ENCODE measurements around the gene NUDT16L1.
A peak's percentile ranks its signal among the peaks of the same experiment; 100 is the strongest.

The NUDT16L1 gene

DNA sequence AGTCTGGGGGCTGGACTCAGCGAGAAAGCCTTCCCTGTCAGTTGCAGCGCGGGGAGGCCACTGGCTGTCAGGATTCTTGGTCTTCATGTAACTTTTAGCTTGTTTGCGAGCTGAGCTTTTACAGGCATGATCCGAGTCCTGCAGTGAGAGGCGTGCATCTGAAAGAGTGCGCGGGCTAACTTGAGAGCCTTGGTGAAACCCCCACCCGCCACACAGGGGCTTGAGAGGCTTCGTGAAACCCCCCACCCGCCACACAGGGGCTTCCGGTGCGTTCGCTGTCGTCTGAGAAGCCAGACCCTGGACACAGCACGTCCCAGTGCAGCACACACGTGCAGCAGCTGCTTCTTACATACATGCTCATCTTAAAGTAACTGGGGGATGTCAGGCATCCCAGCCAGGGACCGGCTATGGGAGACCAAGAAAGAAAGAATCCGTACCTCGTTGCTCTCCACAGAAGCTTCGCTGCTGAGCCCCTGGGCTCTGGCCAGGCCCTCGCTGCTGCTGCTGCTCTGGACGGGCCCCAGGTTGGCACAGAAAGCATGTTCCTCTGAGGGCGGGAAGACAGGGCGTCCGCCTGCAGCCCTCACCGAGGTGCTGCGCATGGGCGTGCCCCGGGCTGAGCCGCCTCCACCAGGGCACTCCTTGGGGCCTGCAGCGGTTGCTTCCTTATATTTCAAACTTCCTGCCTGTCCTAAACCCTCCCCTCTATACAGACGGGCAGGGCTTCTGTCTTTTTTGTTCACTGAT, 7.8 kb downstream of the NUDT16L1 start:
- no peak for DNase-seq
- Mint-ChIP-seq H3K4me1 (ENCODE audit: low read depth) (peaks cover 18% of the 10 kb centered on the region), H3K9me3 (no peaks in the 10 kb centered on the region), H3K27me3 (no peaks in the 10 kb centered on the region), H3K4me3 (no peak overlapping the region), H3K36me3 (ENCODE audit: low read depth) (peaks cover 76% of the 10 kb centered on the region), H3K27ac (no peak overlapping the region)

DNA sequence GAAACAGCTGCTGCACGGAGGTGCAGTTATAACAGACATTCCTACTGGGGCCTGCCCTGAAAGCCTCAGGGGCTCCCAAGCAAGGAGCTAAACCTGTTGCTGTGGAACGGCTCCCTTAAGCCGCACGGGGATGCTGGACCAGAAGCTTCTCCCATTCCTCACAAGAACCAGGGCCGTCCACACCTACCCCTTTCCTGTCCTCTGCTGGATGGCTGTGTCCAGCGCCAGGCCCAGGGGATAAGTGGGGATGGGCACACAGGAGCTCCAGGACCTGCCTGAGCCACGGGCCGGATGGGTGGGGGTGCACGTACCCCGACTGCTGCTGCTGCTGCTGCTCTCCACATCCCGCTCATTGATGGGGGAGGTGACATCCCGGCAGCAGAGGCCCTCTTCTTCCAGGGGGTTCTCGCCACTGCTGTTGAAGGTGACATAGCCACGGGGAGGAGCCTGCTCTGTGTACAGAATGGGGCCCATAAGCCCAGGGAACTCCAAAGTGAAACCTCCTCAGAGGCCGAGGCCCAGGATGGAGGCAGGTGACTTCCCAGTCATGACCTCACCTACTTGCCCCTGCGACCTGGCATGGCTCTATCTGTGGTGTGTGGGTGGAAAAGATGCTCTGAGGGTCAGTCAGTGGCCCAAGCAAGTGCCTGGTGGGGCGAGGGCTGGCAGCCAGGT, 8.6 kb downstream of the NUDT16L1 start:
- no peak for DNase-seq
- Mint-ChIP-seq H3K27ac (peak overlapping the region; percentile 35), H3K36me3 (ENCODE audit: low read depth) (peaks cover 74% of the 10 kb centered on the region)

GRCh38 chr16:4702466-4702808, 9.1 kb downstream of the NUDT16L1 start:
- no peak for DNase-seq
- H3K4me3 Mint-ChIP-seq, result no peak overlapping the region
- H3K27ac Mint-ChIP-seq, result peak overlapping the region; percentile 35

More for the DNA sequence above, 8.6 kb downstream of the NUDT16L1 start:
- Mint-ChIP-seq H3K4me1 (ENCODE audit: low read depth) (peaks cover 18% of the 10 kb centered on the region), H3K27me3 (no peaks in the 10 kb centered on the region), H3K4me3 (no peak overlapping the region), H3K9me3 (no peaks in the 10 kb centered on the region)

GRCh38 chr16:4703906-4704305, 10.5 kb downstream of the NUDT16L1 start:
- DNase-seq, result no peak
- H3K4me1 Mint-ChIP-seq (ENCODE audit: low read depth), result peaks cover 18% of the 10 kb centered on the region
- no peaks in the 10 kb centered on the region for H3K9me3 Mint-ChIP-seq
- no peak overlapping the region for H3K4me3 Mint-ChIP-seq
- H3K27me3 Mint-ChIP-seq, result no peaks in the 10 kb centered on the region
- peaks cover 72% of the 10 kb centered on the region for H3K36me3 Mint-ChIP-seq (ENCODE audit: low read depth)
- H3K27ac Mint-ChIP-seq, result no peak overlapping the region

More at GRCh38 chr16:4702466-4702808, 9.1 kb downstream of the NUDT16L1 start:
- no peaks in the 10 kb centered on the region for H3K27me3 Mint-ChIP-seq
- H3K4me1 Mint-ChIP-seq (ENCODE audit: low read depth), result peaks cover 18% of the 10 kb centered on the region
- H3K36me3 Mint-ChIP-seq (ENCODE audit: low read depth), result peaks cover 73% of the 10 kb centered on the region
- H3K9me3 Mint-ChIP-seq, result no peaks in the 10 kb centered on the region

DNA sequence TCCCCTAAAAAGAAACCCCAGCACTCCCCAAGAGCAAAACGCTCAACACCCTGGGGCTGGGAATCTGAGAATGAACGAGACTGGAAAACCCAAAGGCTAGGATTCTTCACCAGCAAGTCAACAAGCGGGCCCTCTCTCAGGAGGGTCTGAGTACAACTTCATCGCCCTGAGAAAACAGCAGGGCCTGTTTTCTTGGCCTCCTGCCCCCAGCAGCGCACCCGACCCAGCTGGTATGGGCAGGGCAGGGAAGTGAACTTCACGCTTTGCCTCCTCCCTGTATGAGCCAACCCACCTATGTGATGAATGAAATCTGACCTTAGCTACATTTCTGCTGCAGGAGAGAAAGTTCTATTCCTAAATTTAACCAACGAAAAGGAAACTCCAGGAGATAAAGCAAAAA, 11.1 kb downstream of the NUDT16L1 start:
- no peak overlapping the region for H3K4me3 Mint-ChIP-seq
- no peaks in the 10 kb centered on the region for H3K27me3 Mint-ChIP-seq
- H3K27ac Mint-ChIP-seq, result no peak overlapping the region
- no peaks in the 10 kb centered on the region for H3K9me3 Mint-ChIP-seq
- peaks cover 15% of the 10 kb centered on the region for H3K4me1 Mint-ChIP-seq (ENCODE audit: low read depth)
- DNase-seq, result no peak
- peaks cover 68% of the 10 kb centered on the region for H3K36me3 Mint-ChIP-seq (ENCODE audit: low read depth)

DNA sequence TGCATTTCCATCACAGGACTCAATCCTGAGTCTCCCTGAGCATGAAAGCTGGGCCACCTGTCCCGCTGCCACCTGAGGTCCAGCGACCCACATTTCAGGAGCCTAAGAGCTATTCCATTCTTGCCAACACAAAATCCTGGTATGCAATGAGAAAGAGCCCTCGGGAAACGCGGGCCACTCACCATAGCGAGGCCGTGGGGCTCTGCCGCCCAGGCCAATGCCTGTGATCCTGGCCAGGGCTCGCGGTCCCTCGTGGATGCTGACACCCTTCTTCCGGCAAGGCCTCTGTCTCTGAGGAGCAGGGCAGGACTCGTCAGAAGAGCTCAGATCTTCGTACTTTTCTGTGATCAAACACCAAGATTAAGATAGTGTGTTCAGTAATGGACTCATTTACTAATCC, 11.6 kb downstream of the NUDT16L1 start:
- Mint-ChIP-seq H3K27me3 (no peaks in the 10 kb centered on the region), H3K4me3 (no peak overlapping the region), H3K9me3 (no peaks in the 10 kb centered on the region), H3K27ac (no peak overlapping the region), H3K4me1 (ENCODE audit: low read depth) (peaks cover 10% of the 10 kb centered on the region), H3K36me3 (ENCODE audit: low read depth) (peaks cover 68% of the 10 kb centered on the region)
- no peak for DNase-seq

- Mint-ChIP-seq H3K36me3 (ENCODE audit: low read depth) (peaks cover 62% of the 10 kb centered on the region), H3K4me3 (no peak overlapping the region), H3K27ac (peak overlapping the region; percentile 1), H3K9me3 (no peaks in the 10 kb centered on the region), H3K4me1 (ENCODE audit: low read depth) (no peaks in the 10 kb centered on the region), H3K27me3 (no peaks in the 10 kb centered on the region)
- no peak for DNase-seq
Observed at GRCh38 chr16:4706871-4707270, 13.5 kb downstream of the NUDT16L1 start.

- no peaks in the 10 kb centered on the region for H3K4me1 Mint-ChIP-seq (ENCODE audit: low read depth)
- no peaks in the 10 kb centered on the region for H3K9me3 Mint-ChIP-seq
- no peak for DNase-seq
- H3K27ac Mint-ChIP-seq, result no peak overlapping the region
- H3K4me3 Mint-ChIP-seq, result no peak overlapping the region
- no peaks in the 10 kb centered on the region for H3K27me3 Mint-ChIP-seq
- H3K36me3 Mint-ChIP-seq (ENCODE audit: low read depth), result peaks cover 69% of the 10 kb centered on the region
Observed at GRCh38 chr16:4709481-4709880, 16.1 kb downstream of the NUDT16L1 start.

- Mint-ChIP-seq H3K4me3 (no peak overlapping the region), H3K4me1 (ENCODE audit: low read depth) (no peaks in the 10 kb centered on the region), H3K27me3 (no peaks in the 10 kb centered on the region), H3K36me3 (ENCODE audit: low read depth) (peaks cover 66% of the 10 kb centered on the region), H3K9me3 (no peaks in the 10 kb centered on the region), H3K27ac (no peak overlapping the region)
- no peak for DNase-seq
Observed at GRCh38 chr16:4713663-4714501, 20.5 kb downstream of the NUDT16L1 start.

DNA sequence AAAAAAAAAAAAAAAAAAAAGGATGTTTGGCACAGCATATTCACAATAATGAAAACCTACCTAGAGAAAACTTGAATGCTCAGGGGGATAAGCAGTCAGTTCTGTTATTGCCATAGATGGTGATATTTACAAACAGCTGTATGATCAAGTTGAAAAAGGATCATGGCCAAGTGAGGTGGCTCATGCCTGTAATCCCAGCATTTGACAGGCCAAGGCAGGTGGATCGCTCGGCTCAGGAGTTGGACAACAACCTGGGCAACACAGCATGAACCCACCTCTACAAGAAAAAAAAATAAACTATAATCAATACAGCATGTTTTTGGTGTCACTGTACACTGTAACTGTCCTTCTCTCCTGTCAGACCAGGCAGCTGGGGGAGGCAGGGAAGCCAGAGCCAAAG, 21.6 kb downstream of the NUDT16L1 start:
- H3K27ac Mint-ChIP-seq, result no peak overlapping the region

GRCh38 chr16:4718466-4718865, 25.1 kb downstream of the NUDT16L1 start:
- H3K4me3 Mint-ChIP-seq, result no peak overlapping the region
- H3K27ac Mint-ChIP-seq, result no peak overlapping the region
- no peaks in the 10 kb centered on the region for H3K27me3 Mint-ChIP-seq
- H3K4me1 Mint-ChIP-seq (ENCODE audit: low read depth), result no peaks in the 10 kb centered on the region
- no peak for DNase-seq
- peaks cover 56% of the 10 kb centered on the region for H3K36me3 Mint-ChIP-seq (ENCODE audit: low read depth)
- H3K9me3 Mint-ChIP-seq, result no peaks in the 10 kb centered on the region

More for the DNA sequence above, 21.6 kb downstream of the NUDT16L1 start:
- no peak for DNase-seq
- Mint-ChIP-seq H3K27me3 (no peaks in the 10 kb centered on the region), H3K9me3 (no peaks in the 10 kb centered on the region), H3K4me3 (no peak overlapping the region), H3K36me3 (ENCODE audit: low read depth) (peaks cover 63% of the 10 kb centered on the region), H3K4me1 (ENCODE audit: low read depth) (no peaks in the 10 kb centered on the region)

GRCh38 chr16:4723071-4723767, 29.9 kb downstream of the NUDT16L1 start:
- Mint-ChIP-seq H3K4me1 (ENCODE audit: low read depth) (no peaks in the 10 kb centered on the region), H3K27me3 (no peaks in the 10 kb centered on the region), H3K27ac (no peak overlapping the region), H3K9me3 (no peaks in the 10 kb centered on the region), H3K4me3 (no peak overlapping the region), H3K36me3 (ENCODE audit: low read depth) (peaks cover 67% of the 10 kb centered on the region)
- DNase-seq, result no peak

DNA sequence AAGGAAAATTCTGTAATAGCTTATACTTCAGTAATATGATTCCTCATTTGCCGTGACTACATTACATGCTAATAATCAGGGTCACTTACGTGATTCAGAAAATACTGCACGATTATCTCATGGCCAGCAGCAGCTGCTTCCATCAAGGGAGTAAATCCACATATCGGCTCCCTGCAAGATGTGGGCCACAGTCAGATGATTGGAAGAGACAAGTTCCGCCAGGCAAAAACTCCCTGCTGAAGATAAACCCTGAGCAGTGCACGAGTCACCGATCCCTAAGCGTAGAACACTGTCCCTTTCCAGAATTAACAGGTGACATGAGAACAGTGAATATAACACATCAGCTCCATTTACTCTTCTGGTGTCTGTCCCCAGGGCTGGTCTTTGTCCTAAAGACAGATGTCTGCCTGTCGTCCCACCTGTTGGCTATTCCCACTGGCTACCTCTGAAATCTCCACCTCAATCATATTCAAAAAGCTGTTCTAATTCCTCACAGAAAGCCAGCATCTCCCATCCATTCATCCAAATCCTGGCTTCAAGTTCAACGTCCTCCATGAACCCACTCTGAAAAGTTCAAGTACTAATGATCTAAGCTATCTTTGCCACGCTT, 31.4 kb downstream of the NUDT16L1 start:
- no peak overlapping the region for H3K27ac Mint-ChIP-seq

GRCh38 chr16:4726616-4727015, 33.3 kb downstream of the NUDT16L1 start:
- no peak overlapping the region for H3K4me3 Mint-ChIP-seq
- H3K27ac Mint-ChIP-seq, result no peak overlapping the region
- no peaks in the 10 kb centered on the region for H3K27me3 Mint-ChIP-seq
- H3K36me3 Mint-ChIP-seq (ENCODE audit: low read depth), result peaks cover 79% of the 10 kb centered on the region
- peaks cover under 1% of the 10 kb centered on the region for H3K4me1 Mint-ChIP-seq (ENCODE audit: low read depth)
- DNase-seq, result no peak
- H3K9me3 Mint-ChIP-seq, result no peaks in the 10 kb centered on the region

More for the DNA sequence above, 31.4 kb downstream of the NUDT16L1 start:
- Mint-ChIP-seq H3K4me3 (no peak overlapping the region), H3K36me3 (ENCODE audit: low read depth) (peaks cover 68% of the 10 kb centered on the region), H3K4me1 (ENCODE audit: low read depth) (no peaks in the 10 kb centered on the region), H3K27me3 (no peaks in the 10 kb centered on the region), H3K9me3 (no peaks in the 10 kb centered on the region)
- no peak for DNase-seq

Measured in activated T-cell treated with anti-CD3 and anti-CD28 coated beads, Interleukin-2, amount 50 U/mL, for 24 hours (primary cell).